ENCODE data around the gene GMCL2. TPM values are rescaled to one million over a fixed set of nuclear protein-coding genes. Genes with fewer than 3 reads are reported as not detected.

Gene GMCL2
- total and polyA plus RNA-seq, 9 of the 15 experiments (the other 6 are each of a cell fraction or from before 2014, with no cell fraction given): 0.04 TPM; not detected in 8

DNA sequence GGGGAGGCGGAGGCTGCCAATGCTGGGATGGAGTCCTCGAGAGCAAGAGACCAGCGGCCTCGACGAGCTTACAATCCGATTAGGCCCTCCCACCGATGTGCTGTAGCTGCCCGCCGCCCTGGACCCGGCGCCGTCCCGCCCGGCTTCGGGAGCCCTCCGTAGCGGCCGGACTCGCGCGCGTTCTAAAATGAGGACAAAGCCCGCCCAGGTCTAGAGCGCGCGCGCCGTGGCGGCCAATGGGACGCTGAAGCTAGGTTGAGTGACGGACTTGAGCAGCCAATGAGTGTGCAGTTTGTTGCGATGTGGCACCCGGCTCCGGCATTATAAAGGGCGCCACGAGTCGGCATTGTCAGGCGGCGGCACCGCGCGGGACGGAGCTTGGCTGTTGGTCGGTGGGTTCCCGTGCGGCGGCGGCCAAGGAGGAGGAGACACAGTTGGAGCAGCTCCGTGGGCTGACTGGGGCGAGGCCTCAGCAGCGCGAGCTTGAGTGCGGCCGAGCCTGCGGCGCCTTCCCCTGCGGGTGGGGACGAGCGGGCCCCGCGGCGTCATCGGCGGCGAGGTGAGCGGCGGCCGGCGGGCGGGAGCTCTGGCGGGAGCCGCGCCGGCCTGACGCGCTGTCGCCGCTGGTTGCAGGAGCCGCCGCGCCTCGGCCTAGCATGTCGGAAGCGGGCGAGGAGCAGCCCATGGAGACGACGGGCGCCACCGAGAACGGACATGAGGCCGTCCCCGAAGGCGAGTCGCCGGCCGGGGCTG, 17.2 kb upstream of the GMCL2 start, which contains the start of gene HNRNPAB (continued):
- TF ChIP-seq KAT8 (IDR thresholded peaks at IDR 0.05; ENCODE audit: low read depth) (no peak), PYGO2 (tag; IDR thresholded peaks at IDR 0.05) (no peak), CGGBP1 (CRISPR knock-in tag; IDR thresholded peaks at IDR 0.05) (peak; percentile 96), CTBP1 (IDR thresholded peaks at IDR 0.05; ENCODE audit: borderline replicate concordance) (peak; percentile 95), AFF4 (CRISPR knock-in tag; IDR thresholded peaks at IDR 0.05) (peak; percentile 98), NFIX (CRISPR knock-in tag; IDR thresholded peaks at IDR 0.05; ENCODE audit: low read depth) (no peak), ZNF584 (CRISPR knock-in tag; IDR thresholded peaks at IDR 0.05; ENCODE audit: low read depth) (no peak), RNF2 (IDR thresholded peaks at IDR 0.05) (peak; percentile 75), NCOR1 (IDR thresholded peaks at IDR 0.05) (peak; percentile 57), CTCF (IDR thresholded peaks at IDR 0.05 in 2 of 3, conservative IDR thresholded peaks at IDR 0.05 in 1 of 3; ENCODE audit: insufficient read depth in 2 of 3, low read depth in 1 of 3, low read length in 3 of 3) (no peak), ATF1 (CRISPR knock-in tag; IDR thresholded peaks at IDR 0.05) (no peak), ATF1 (tag; IDR thresholded peaks at IDR 0.05) (peak; percentile 82), SMAD4 (CRISPR knock-in tag; conservative IDR thresholded peaks at IDR 0.05) (peak; percentile 71), ZNF217 (CRISPR knock-in tag; IDR thresholded peaks at IDR 0.05) (no peak), LCOR (CRISPR knock-in tag; IDR thresholded peaks at IDR 0.05) (peak; percentile 46), ZNF41 (CRISPR knock-in tag; conservative IDR thresholded peaks at IDR 0.05) (0 out of 2 replicates have a peak, but pooled peaks have one; percentile 66), ZNF778 (CRISPR knock-in tag; IDR thresholded peaks at IDR 0.05) (no peak)
- TF ChIP-seq, protein P1, sequence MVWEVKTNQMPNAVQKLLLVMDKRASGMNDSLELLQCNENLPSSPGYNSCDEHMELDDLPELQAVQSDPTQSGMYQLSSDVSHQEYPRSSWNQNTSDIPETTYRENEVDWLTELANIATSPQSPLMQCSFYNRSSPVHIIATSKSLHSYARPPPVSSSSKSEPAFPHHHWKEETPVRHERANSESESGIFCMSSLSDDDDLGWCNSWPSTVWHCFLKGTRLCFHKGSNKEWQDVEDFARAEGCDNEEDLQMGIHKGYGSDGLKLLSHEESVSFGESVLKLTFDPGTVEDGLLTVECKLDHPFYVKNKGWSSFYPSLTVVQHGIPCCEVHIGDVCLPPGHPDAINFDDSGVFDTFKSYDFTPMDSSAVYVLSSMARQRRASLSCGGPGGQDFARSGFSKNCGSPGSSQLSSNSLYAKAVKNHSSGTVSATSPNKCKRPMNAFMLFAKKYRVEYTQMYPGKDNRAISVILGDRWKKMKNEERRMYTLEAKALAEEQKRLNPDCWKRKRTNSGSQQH (CRISPR knock-in tag; IDR thresholded peaks at IDR 0.05): 0 out of 2 replicates have a peak, but pooled peaks have one; percentile 81
- TF ChIP-seq, protein P2, sequence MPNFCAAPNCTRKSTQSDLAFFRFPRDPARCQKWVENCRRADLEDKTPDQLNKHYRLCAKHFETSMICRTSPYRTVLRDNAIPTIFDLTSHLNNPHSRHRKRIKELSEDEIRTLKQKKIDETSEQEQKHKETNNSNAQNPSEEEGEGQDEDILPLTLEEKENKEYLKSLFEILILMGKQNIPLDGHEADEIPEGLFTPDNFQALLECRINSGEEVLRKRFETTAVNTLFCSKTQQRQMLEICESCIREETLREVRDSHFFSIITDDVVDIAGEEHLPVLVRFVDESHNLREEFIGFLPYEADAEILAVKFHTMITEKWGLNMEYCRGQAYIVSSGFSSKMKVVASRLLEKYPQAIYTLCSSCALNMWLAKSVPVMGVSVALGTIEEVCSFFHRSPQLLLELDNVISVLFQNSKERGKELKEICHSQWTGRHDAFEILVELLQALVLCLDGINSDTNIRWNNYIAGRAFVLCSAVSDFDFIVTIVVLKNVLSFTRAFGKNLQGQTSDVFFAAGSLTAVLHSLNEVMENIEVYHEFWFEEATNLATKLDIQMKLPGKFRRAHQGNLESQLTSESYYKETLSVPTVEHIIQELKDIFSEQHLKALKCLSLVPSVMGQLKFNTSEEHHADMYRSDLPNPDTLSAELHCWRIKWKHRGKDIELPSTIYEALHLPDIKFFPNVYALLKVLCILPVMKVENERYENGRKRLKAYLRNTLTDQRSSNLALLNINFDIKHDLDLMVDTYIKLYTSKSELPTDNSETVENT (CRISPR knock-in tag; IDR thresholded peaks at IDR 0.05): peak; percentile 92

All from K562 (cell line).